KMS-11 (cell line): ENCODE measurements around the gene EPB41L1.

ENCODE experiments used
- H2AFZ ChIP-seq: fragments of 200-600 bp; sonication (generic); 2 replicates; pipeline ENCODE4 v1.6.1; 2016; ENCODE audit warnings: antibody characterized with exemption, mixed run types, low read depth
- H3K27ac ChIP-seq: fragments of 200-600 bp; sonication (generic); 2 replicates; pipeline ENCODE4 v1.6.1; 2016; ENCODE audit warnings: mild to moderate bottlenecking, mixed run types
- H3K27me3 ChIP-seq: fragments of 200-600 bp; sonication (generic); 2 replicates; pipeline ENCODE4 v1.6.1; 2017; ENCODE audit warnings: mild to moderate bottlenecking, low read depth, mixed run types, moderate library complexity; ENCODE audit not compliant: insufficient read depth
- H3K36me3 ChIP-seq: fragments of 200-600 bp; sonication (generic); 2 replicates; pipeline ENCODE4 v1.6.1; 2017; ENCODE audit warnings: mild to moderate bottlenecking, mixed run types; ENCODE audit not compliant: insufficient read depth
- H3K4me1 ChIP-seq: fragments of 200-600 bp; sonication (generic); 2 replicates; pipeline ENCODE4 v1.6.1; 2016; ENCODE audit warnings: mild to moderate bottlenecking, low read depth, mixed run types; ENCODE audit not compliant: poor library complexity, severe bottlenecking
- H3K4me2 ChIP-seq: fragments of 200-600 bp; sonication (generic); 2 replicates; pipeline ENCODE4 v1.7.0; 2016; ENCODE audit warnings: mild to moderate bottlenecking, mixed run types
- H3K4me3 ChIP-seq: fragments of 200-600 bp; sonication (generic); IDR thresholded peaks from 2 replicates; pipeline ENCODE4 v1.6.1; 2017; ENCODE audit warnings: low read depth, low read length, mixed read lengths; ENCODE audit not compliant: insufficient read depth
- H3K79me2 ChIP-seq: fragments of 200-600 bp; sonication (generic); 2 replicates; pipeline ENCODE4 v1.6.1; 2016; ENCODE audit warnings: low read depth, mixed run types; ENCODE audit not compliant: insufficient read depth
- H3K9ac ChIP-seq: fragments of 200-600 bp; sonication (generic); 2 replicates; pipeline ENCODE4 v1.6.1; 2016; ENCODE audit warnings: mild to moderate bottlenecking, mixed run types
- H4K20me1 ChIP-seq: fragments of 200-600 bp; sonication (generic); 2 replicates; pipeline ENCODE4 v1.6.1; 2016; ENCODE audit warnings: mild to moderate bottlenecking, mixed run types; ENCODE audit not compliant: insufficient read depth
- TF ChIP-seq, protein P1 (sequence below): fragments of 200-600 bp; sonication (generic); conservative IDR thresholded peaks from 2 replicates; pipeline ENCODE4 v1.6.1; 2017; ENCODE audit warnings: low read depth, mild to moderate bottlenecking, antibody characterized with exemption, low read length, moderate library complexity, mixed read lengths

EPB41L1 gene

DNA sequence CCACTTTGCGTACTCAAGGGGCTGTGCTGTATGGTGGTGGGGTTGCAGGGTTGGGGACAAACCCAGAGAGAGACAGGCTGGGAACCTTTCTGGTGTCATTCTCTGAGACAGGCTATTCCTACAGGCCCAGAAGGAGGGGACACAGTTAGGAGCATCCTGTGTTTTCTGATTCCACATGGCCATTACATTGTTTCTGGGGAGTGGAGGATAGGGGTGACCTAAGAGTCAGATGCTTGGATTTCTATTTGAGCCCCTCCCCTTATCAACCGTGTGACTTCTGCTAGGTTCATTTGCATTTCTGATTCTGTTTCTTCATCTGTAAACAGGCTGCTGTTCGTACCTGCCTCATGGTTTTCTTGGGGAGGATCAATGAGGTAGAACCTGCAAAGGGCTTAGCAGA, 29.4 kb upstream of the EPB41L1 start:
- Histone ChIP-seq H4K20me1 (no peaks in the 10 kb centered on the region), H3K79me2 (no peaks in the 10 kb centered on the region), H3K4me3 (no peak overlapping the region), H3K4me2 (no peak overlapping the region), H3K27me3 (no peaks in the 10 kb centered on the region), H2AFZ (no peak overlapping the region), H3K36me3 (no peaks in the 10 kb centered on the region), H3K4me1 (no peaks in the 10 kb centered on the region), H3K9ac (no peak overlapping the region), H3K27ac (no peak overlapping the region)
- TF ChIP-seq, protein P1, sequence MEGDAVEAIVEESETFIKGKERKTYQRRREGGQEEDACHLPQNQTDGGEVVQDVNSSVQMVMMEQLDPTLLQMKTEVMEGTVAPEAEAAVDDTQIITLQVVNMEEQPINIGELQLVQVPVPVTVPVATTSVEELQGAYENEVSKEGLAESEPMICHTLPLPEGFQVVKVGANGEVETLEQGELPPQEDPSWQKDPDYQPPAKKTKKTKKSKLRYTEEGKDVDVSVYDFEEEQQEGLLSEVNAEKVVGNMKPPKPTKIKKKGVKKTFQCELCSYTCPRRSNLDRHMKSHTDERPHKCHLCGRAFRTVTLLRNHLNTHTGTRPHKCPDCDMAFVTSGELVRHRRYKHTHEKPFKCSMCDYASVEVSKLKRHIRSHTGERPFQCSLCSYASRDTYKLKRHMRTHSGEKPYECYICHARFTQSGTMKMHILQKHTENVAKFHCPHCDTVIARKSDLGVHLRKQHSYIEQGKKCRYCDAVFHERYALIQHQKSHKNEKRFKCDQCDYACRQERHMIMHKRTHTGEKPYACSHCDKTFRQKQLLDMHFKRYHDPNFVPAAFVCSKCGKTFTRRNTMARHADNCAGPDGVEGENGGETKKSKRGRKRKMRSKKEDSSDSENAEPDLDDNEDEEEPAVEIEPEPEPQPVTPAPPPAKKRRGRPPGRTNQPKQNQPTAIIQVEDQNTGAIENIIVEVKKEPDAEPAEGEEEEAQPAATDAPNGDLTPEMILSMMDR, result no peak

DNA sequence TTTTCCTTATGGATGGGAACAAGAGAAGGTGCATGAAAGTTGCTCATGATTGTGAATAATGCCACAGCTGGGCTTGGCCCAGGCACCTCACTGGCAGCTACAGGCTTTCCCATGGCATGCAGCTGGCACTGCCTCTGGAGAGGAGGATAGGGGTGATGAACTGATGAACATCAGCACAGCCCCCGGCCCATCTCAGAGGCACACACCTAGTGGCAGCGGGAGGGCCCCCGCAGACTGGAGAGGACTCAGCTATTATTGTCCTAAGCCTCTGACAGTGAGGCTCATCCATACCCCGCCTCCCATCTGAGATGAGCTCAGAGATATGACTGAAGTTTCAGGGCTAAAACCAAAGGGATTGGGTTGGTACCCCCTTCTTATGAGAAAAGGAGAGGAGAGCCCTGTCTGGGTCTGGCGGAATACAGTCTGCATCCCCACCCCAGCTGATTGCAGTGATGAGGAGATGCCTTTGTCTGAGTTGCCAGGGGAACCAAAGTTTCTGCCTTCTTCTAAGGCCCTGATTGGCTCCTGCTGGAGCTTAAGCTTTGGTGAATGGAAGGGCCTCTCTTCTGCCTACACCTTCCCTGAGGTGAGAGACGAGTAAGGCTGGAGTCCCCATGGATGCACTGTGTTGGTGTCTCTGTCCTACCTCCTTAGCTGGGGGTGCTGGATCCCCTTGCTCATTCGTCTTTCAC, 27.6 kb upstream of the EPB41L1 start:
- H3K27ac ChIP-seq, result no peak overlapping the region
- H4K20me1 ChIP-seq, result no peaks in the 10 kb centered on the region
- no peak overlapping the region for H3K9ac ChIP-seq
- H2AFZ ChIP-seq, result no peak overlapping the region
- no peaks in the 10 kb centered on the region for H3K79me2 ChIP-seq
- no peak overlapping the region for H3K4me2 ChIP-seq
- no peak overlapping the region for H3K4me3 ChIP-seq
- no peaks in the 10 kb centered on the region for H3K27me3 ChIP-seq
- no peaks in the 10 kb centered on the region for H3K36me3 ChIP-seq
- H3K4me1 ChIP-seq, result no peaks in the 10 kb centered on the region
- TF ChIP-seq, protein P1, result no peak

DNA sequence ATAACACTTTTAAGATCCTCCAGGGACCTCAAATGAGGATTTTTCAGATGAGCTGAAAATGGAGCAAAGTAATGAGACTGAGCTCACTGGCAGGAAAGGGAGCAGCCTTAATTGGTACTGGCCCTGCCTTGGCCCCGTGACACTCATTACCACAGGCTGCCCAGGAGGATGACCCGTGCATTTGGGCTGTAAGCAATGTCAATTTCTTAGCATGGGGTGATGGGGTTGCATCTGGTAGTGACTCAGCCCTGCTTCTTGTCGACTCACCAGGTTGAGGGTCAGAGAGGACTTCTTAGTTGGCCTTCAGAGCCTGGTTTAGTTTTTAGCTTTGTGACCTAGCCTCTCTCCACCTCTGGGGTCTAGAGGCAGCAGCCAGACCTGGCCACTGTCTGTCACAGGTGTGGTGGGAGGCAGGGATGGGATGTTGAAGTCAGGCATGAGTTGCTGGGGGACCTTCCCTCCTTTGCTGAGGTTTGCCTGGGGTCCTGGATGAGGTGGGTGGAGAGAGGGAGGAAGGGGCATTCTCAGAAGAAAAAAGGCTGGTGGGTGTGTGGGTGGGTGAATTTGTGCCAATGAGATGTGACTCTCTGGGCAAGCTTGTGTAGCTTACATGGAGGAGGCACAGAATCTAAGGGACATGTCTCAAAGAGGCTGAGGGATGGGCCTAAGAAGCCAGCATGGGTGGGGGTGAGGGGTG, 25.9 kb upstream of the EPB41L1 start:
- TF ChIP-seq, protein P1, result no peak
- H4K20me1 ChIP-seq, result no peaks in the 10 kb centered on the region
- H3K4me3 ChIP-seq, result no peak overlapping the region
- no peaks in the 10 kb centered on the region for H3K79me2 ChIP-seq
- no peaks in the 10 kb centered on the region for H3K36me3 ChIP-seq
- H3K27me3 ChIP-seq, result no peaks in the 10 kb centered on the region
- H3K9ac ChIP-seq, result no peak overlapping the region
- H3K27ac ChIP-seq, result no peak overlapping the region
- H2AFZ ChIP-seq, result no peak overlapping the region
- no peaks in the 10 kb centered on the region for H3K4me1 ChIP-seq
- H3K4me2 ChIP-seq, result no peak overlapping the region

DNA sequence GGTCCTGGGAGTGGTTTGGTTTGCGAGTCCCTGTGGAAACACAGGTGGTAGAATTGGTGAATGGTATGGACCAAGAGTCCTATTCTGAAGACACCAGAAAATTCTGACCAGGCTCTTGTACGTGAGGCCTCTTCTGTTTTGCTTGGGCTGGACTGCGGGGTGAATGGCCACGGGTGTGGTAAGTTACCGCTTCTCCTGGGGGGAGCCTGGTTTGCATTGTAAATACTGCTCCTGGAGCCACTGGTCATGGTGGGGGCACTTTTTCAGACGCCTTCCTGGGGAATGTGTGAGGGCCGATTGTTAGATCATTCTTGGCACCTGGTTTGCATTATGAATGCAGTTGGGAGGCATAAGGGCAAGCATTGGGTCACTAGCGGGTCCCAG, 25.4 kb upstream of the EPB41L1 start:
- Histone ChIP-seq H3K4me1 (no peaks in the 10 kb centered on the region), H3K79me2 (no peaks in the 10 kb centered on the region), H2AFZ (no peak overlapping the region), H3K4me3 (no peak overlapping the region), H3K4me2 (no peak overlapping the region), H3K27ac (no peak overlapping the region), H3K9ac (no peak overlapping the region), H3K36me3 (no peaks in the 10 kb centered on the region), H3K27me3 (no peaks in the 10 kb centered on the region), H4K20me1 (no peaks in the 10 kb centered on the region)
- TF ChIP-seq, protein P1, result no peak
